GM21515 (cell line): ENCODE measurements around the gene WDR86.

ENCODE experiments used
- ATAC-seq: cut with Tn5 transposase; IDR thresholded peaks from one replicate; pipeline ENCODE4 v1.9.1; 2021; ENCODE audit not compliant: unreplicated experiment

Gene WDR86

DNA sequence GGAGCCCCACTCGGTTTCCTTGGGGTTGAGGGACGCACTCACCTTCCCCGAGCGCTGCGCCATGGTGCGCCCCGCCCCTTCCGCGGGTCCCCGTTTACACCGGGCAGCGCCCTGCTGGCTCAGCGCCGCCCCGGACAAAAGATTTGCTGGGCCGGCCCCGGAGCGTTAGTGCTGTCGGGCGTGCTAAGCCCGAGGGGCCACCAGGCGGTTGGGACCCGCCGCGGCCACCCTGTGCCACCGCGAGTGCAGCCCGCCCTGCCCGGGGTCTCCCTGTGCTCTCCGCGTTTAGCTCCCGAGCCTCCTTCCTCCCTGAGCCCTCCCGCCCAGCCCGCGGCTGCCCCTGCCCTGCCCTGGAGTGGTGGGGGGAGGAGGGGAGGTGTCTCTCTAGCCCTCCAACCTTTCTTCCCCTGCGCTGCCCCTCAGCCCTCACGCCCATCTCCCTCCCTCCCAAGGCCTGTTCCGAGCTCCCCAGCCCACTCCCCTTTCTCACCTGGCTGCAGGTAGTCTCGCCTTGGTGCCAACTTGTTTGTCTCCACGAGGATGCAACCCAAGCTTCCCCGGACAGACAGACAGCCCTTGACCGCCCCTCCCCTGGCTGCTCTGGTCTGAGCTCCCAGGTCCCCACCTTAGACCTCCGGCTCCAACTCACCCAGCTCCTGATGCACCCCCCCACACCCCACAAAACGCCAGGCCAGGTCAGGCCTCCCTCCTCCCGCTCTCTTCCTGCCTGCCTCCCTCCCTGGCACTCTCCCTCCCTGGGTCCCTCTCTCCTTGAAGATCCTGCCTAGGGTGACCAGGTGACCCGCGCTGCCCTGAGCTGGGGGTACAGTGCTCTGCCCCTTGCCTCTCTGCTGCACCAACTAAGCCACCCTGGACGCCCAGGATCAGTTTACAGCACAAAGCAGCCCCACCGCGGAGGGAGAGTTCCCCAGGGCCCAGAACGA, 30.3 kb upstream of the WDR86 start, which contains the start of gene CRYGN:
Gene CRYGN, minus strand, starts transcription at position 287 of the 944 bp plus-strand sequence. Its CDS starts 224 bp downstream, at position 63.
- ATAC-seq: no peak

DNA sequence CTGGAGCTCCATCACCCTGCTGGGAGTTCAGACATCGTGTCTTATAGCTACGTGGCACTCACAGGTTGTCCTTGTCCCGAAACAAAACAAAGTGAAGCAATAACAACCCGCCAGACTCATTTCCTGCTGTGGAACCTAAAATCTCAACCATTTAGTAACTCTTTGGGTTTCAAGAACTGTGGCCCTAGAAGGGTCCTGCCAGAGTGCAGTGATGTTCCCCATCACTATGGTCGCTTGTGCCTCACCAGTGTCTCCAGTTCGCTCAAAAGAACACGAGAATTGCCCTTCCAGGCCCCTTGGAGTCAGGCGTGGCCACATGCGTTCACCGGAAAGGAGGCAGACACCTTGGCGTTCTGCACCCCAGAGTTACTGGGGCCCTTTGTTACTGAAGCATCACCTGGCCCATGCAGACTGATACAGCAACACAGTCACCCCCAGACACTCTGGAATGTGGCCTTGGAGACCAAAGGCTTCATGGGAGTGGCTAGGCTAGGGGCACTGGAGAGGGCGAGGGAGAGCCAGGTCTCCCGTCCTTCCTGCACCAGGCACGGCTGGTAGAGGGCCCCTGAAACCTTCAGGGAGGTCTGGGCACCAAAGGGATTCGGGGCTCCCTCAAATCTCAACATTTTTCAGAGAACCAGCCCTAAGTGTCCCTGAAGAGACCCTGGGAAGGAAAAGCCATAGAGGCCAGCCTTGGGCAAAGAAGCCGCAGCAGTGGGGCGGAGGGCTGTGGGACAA, 29.2 kb upstream of the WDR86 start:
- ATAC-seq: no peak

DNA sequence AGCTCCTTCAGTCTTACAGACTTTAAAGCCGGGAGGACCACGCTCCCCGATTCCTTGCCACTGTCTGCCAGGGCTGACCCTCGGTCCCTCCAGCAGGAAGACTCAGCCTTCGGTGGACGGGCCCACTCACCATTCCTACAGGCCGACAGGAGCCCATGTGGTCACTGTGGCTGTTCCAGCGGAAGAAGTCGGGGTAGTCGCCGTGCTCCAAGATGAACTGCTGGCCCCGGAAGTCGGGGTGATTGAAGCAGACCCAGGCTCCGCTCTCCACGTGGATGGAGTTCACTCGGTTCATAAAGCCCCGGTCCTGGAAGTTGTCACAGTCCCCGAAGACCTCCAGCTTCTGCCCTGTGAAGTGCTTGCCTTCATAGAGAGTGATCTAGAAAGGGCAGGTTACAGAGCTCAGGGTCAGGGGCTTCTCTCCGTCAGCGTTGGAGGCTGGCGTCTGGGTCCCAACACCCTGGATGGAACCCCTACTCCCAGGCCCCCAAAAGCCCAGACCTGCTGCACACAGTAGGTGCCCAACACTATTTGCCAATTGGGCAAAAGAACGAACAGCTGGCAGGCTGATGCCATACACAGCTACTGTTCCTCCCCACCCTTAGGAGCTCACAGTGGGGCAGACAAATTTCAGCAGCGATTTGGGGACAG, 28.2 kb upstream of the WDR86 start:
- ATAC-seq: no peak

DNA sequence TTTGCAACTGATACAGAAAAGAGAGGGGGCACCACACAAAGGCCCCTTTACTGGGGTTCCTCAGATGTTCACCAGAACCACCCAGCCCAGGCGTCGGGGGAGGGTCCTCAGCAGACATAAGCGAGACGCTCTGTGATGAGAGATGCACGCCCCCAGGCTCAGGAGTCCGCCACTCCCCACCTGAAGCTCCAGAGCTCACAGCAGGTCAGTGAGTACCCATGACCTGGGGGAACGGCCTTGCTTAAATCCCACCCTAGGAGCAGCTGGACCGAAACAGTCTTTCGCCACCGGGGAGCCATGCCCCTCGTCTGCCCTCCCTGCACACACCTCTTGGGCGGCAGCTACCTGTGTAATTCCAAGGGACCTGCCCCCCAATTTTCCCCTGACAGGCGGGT, 27.3 kb upstream of the WDR86 start:
- ATAC-seq: no peak

DNA sequence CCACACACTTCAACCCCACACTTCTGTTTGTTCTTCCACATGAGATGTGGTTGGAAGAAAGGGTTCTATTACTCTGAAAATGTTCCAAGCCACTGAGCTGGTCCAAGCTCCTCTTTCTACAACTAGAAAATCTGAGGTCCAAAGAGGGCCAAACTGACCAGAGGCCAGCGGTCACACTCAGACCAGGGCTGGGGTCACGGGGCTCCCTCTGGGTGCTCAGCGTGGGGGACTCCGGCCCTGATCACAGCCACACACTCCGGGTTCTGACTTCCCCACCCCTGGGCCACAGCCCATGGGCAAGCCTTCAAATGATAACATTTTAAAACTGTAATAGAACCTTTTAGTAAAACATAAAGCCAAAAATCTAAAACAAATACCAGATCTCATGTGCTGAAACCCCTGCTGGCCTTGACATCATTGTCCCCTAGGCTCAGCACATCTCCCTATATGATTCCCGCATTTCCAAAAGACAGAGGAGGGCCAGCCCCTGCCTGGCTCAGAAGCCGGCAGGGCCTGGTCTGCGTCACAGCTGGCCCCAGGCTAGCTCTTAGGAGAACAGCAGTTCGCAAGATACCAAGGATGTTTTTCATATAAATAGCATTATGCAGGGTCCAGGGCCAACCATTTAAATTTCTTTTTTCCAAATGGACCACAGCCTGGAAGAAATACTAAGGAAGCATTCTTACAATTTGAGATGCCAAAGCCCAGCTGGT, 26.8 kb upstream of the WDR86 start:
- no peak for ATAC-seq

DNA sequence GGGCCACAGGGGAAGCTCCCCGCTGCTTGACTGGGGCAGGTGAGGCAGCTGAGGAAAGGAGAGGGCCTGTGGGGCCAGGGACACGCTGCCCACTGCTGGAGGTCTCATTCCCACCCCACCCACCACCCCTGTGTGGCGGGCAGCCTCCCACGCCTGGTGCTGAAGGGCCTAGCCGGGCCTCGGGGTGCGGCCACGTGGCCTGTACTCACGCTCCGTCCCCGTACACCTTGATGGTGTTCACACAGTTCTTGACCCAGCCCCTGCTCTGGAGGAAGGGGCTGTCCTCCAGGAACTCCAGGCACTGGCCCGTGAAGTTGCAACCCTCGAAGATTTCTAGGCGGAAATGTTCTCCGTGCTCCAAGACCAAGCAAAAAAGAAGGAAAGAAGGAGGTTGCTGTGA, 26.1 kb upstream of the WDR86 start:
- no peak for ATAC-seq

DNA sequence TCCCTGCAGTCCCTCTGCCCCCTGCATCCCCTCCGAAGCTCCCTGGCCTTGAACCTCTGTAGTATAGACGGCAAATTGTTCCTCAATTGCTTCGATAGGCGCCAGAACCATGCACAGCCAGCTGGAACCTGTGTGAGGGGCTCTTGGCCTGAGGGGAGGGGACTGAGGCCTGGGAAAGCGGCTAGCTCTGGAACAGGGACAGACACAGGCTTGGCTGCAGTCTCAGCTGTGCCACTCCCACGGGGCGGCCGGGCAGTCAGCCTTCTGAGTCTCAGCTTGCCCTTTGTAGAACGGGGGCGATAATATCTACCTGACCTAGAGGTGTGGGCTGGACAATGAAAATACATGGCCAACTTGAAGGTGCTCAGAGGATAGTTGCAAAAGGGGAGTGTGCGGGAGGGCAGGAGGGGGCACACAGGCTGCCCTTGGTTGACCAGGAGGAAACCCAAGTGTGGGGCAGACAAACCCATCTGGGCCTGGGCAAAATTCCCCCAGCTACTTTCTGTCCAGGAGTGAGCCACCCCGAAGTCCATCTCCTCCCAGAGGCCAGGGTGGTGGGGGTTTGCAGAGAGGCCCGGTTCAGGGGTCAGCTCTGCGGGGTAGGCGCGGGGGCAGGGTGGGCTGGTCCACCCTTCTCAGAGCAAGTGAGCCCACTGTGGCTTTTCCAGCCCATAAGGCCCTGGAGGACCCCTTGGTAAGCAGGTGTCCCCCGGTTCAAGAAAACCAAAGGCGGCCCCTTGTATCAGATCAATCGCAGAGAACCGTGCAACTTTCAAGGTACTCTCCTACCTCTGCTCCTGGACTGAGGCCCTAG, 25.5 kb upstream of the WDR86 start:
- ATAC-seq: no peak

DNA sequence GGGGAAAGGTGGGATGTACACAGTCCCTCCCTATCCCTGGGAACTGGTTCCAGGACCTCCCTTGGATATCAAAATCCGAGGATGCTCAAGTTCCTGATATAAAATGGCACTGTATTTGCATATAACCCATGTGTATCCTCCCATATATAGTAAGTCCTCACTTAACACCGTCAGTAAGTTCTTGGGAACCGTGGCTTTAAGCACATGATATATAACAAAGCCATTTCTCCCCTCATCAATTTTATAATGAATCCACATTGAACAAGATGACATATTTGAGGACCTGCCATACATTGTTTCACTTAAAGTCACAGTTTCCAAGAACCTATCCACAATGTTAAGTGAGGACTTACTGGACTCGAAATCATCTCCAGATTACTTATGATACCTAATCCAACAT, 24.7 kb upstream of the WDR86 start:
- ATAC-seq: no peak

DNA sequence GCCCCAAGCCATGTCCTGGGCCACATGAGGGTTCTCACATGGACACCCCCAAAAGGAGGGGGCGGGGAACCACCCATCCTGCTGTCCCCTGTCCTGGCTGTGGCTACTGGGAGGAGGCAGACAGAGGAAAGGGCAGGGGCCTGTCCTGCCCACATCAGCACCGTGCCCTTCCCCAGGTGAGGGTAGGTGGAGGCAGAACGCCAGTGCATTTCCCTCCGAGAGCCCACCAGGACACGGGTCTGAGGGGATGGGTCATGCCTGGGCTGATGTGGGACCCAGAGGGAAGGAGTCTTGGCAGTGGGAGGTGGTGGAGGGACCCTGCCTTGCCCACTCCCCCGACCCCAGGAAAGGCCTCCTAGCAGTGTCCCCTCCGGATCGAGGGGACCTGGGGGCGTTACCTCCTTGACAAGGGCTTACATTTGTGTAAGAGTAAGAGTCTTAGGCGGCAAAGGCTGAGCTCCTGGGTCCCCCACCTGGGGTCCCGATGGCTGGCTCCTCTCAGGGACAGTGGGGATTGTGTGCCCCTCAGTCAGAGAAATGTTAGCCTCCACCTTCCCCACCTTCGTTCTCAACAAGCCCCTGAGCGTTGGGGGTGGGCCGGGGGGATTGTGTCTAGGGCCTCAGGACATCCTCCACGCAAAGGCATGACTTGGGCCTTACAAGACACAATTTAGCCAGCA, 24.0 kb upstream of the WDR86 start:
- no peak for ATAC-seq

DNA sequence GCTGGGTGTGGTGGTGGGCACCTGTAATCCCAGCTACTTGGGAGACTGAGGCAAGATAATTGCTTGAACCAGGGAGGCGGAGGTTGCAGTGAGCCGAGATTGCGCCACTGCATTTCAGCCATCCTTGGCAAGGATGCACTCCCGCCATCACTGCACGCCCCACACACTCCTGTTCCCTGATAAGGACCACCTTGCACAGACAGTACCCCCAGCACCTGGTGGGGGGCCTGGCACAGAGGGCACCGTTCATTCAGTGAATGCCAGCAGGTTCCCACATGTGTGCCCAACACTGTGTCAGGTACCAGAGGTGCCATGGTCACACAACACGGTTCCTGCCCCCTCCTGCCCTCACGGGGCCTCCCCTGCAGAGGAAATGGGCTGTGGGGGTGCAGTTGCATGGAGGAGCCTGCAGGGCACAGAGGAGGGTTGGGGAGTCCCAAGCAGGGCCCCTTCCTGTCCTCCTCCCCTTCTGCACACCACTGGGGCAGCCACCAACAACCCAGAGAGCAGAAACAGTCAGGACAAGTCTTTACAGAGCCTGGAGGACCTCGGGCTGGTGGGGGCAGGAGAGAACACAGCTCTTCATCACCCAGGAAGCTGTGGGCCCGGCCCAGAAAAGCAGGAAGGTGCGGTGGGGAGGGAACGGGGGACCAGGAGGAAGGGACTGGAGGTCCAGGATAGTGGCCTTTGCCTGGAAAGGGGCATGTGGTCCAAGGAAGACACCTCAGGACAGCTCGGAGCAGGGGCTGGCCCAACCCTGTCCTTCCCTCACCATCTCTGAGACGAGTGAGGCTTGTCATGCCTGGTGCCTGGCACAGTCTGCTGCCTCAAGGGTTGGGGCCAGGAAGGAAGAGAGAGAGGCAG, 23.1 kb upstream of the WDR86 start:
- no peak for ATAC-seq

DNA sequence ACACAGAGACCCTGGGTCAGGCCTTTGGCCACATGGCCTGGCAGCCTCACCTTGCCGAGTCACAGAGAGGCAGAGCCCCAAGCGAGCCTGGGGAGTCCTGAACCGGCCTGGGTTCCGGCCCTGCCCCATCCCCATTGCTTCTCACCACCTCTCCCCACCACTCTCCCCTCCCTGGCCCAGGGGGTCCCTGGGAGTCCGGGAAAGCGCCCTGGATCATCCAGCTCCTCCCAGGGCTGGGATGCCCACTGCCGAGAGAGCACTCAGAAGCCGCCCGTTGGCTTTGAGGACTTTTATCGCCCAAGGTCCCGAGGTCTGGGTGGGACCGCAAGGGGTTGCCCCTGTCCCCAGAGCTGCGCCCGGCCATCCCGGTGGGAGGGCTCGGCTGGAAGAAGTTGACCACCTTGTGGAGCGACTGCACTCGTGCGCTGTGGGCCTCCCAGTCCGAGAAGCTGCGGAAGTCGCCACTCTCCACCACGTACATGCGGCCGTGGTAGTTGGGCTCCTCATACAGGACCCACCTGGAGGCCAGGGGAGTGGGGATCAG, 22.0 kb upstream of the WDR86 start:
- no peak for ATAC-seq

DNA sequence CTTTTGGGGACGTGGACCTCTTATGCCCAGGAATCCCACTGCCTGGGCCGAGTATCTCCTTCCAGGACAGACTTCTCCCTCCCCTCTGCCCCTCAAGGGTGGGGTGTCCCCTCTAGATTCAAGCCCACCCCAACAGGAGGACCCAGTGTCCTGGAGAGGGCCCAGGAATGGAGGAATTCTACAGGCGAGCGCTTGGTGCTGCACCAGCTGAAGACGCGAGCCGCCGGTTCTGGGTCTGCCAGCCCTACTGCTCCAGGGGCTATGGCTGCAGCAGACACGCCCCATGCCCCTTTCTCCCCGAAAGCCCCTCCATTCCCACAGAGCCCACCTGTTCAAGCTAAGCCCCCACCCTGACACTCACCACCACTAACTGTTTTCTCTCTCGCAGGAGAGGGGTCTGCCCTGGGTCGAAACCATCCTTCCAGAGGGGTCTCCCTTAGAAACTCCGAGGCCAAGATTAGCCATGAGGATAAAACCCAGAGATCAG, 21.5 kb upstream of the WDR86 start:
- no peak for ATAC-seq

DNA sequence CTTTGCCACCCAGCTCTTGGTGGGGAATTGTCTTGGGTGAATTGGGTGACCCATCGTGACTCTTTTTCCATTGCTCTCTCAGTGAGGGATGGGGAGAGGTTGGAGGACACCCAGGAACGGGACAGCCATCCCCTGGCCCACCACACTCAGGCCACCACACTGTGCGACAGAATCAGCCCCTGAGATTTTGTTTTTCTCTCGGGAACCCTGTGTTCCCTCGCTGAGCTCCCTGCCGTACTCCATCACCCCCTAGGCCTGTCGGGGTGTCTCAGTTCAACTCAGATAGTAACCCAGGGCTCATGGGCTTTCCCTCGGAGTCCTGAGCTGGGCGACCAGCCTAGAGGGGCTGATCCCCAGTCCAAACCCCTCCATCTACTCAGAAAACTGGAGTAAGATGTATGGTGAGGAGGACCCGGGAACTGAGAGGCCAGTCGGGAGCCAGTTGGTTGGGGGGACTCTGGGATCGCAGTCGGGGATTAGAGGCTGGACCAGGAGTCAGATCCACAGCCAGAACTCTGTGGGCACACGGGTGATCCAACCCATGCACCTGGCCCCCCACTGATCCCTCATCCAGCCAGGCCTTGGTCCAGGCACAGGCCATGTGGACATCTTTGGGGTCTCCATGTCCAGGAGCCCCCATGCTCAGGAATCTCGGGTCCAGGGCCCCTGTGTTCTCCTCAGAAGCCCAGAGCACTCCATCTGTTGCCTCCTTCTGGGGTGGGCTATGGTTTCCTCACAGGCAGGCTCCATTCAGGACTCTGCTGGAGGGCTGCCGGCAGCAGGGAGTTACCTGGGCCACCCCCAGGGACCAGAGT, 20.8 kb upstream of the WDR86 start:
- ATAC-seq: no peak

DNA sequence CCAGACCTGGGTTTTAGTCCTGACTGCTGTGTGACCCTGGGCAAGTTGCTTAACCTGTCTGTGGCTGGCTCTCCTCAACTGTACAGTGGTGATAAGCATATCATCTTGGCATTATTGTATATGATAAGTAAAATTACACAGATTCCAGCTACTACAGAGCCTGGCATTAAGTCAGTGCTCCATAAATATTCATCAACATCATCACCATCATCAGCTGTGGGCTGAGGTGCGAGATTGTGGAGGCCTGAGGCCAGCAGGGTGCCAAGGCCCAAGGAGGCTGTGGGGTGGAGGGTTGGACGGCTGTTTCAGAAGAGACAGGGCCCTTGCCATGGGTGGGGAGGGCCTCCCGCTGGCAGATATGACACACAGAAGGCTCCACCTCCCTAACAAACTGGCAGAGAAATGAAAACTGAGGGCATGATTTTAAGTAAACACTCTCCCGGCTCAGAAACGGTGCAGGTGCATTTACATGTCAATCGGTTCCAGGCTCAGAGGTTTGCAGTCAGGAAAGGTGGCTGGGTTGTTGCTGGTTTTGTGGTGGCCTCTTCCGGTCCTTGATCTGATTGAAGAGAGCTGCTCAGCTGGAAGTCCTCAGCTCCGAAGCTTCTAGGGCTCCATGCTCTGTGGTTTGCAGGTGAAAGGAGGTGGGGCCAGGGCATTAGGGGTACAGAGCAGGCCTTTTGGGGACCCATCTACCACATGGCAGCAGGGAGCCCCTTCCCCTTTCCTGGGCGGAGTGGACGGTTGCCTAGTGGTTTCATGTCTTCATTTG, 19.9 kb upstream of the WDR86 start:
- peak; percentile 50 for ATAC-seq

DNA sequence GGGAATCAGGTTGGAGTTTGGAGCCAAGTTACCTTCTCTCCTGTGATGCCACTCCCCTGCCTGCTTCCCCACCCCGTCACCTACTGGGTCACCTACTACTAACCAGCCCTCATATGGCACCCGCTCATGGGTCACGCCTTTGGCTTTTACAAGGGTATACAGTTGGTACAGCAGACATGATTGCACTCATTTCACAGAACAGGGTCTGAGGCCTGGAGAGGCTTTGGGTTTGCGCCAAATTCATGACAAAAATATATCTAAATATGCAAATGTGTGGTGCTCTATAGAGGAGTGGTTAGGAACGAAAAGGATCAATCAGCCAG, 19.4 kb upstream of the WDR86 start:
- no peak for ATAC-seq

DNA sequence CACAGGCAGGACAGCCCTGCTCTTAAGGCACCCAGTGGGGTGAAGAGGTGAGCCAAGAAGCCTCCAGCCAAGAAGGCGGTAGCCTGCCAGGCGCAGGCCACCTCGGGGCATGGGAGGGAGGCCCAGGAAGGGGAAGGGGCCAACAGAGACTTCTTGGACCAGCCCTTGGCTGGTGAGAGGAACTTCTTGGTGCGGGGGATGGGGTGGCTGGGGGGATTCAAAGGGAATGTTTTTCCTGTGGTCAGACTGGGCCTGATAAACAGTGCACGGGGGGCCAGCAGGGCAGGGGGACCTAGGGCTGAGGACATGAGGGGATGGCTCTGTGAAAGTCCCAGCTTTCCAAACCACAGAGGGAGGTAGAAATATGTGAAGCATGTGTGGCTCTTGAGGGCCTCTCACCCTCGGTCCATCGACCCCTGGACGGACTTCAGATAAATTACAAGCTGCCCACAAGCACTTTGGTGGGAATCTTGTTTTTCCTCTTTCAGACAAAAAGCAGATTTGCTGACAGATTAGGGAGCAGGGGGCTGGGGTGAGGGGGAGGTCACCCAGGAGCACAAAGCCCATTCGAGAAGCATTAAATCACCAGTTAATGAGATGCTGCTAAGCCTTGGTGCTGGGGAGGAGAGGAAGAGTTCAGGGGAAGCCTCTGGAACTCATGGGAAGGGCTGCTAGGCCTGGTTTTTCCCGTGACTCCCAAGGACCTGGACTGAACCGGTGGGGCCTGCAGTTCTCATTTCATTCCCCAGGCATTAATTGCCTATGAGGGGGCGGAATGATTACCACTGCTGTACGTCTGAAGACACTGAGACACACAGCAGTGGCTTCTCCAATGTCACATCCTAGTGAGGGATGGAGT, 18.8 kb upstream of the WDR86 start:
- ATAC-seq: no peak
